ENCODE measurements around the gene NUDC. TPM values are rescaled to one million over a fixed set of nuclear protein-coding genes. Genes with fewer than 3 reads are reported as not detected.

Gene NUDC
- total RNA-seq, 4 donors from 2014 or later: 45.2 to 50.3 (median 46.1) TPM

DNA sequence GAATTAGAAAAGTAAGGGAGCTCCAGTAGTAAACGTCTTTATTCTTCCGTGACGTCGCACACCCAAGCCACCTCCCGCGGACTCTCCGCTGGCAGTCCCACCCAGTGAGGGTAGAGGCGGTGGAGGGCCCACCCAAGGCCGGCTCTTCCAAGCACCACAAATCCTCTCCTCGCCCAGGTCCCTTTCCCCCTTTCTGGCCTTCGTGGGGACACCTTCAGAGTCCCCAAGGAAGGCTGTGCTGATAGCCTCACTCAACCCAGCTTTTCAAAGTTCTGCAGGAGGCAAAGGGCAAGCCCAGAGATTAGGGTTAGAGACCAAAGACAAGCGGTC is 31.1 kb upstream of the NUDC start:
- H3K27ac ChIP-seq: peak overlapping the region; percentile 86 to 95 (median 94)
- peaks cover 10 to 36% (median 17%) of the 10 kb centered on the region in 3 donors for H3K4me1 ChIP-seq
- peaks cover 6 to 81% (median 32%) of the 10 kb centered on the region in 3 donors for H3K36me3 ChIP-seq
- no peak for DNase-seq
- intact Hi-C loops (cut with DNase I): no loop called here
- H3K27me3 ChIP-seq: no peaks in the 10 kb centered on the region
- H3K9me3 ChIP-seq: no peaks in the 10 kb centered on the region
- H3K4me3 ChIP-seq: peak overlapping the region; percentile 68 to 98 (median 91)
- TF ChIP-seq POLR2A (IDR thresholded peaks at IDR 0.05): no peak
- TF ChIP-seq, protein P1, sequence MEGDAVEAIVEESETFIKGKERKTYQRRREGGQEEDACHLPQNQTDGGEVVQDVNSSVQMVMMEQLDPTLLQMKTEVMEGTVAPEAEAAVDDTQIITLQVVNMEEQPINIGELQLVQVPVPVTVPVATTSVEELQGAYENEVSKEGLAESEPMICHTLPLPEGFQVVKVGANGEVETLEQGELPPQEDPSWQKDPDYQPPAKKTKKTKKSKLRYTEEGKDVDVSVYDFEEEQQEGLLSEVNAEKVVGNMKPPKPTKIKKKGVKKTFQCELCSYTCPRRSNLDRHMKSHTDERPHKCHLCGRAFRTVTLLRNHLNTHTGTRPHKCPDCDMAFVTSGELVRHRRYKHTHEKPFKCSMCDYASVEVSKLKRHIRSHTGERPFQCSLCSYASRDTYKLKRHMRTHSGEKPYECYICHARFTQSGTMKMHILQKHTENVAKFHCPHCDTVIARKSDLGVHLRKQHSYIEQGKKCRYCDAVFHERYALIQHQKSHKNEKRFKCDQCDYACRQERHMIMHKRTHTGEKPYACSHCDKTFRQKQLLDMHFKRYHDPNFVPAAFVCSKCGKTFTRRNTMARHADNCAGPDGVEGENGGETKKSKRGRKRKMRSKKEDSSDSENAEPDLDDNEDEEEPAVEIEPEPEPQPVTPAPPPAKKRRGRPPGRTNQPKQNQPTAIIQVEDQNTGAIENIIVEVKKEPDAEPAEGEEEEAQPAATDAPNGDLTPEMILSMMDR (IDR thresholded peaks at IDR 0.05): no peak
- 4 to 5% methylated on average over 9 to 11 of the region's 12 CpGs for WGBS, 2 donors

DNA sequence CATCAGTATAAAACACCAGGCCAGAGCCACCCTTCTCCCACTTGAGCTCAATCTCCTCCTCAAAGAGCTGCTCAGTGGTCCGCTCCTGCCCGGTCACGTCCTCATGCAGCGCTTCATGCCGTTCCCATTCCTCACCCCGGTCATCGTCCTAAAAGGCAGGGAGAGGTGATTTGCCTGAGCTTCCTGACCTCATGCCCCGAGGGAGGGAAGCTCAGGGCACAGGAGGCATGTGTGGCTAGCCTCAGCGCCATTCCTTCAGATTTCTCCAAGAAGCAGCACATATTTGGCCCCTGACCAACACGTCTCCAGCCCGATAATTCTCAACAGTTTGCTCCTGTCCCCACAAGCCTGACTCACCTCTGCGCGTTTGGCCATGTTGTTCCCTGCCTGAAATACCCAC is 27.3 kb upstream of the NUDC start:
- intact Hi-C loops (cut with DNase I): no loop called here
- peaks cover 10 to 75% (median 30%) of the 10 kb centered on the region in 3 donors for H3K36me3 ChIP-seq

DNA sequence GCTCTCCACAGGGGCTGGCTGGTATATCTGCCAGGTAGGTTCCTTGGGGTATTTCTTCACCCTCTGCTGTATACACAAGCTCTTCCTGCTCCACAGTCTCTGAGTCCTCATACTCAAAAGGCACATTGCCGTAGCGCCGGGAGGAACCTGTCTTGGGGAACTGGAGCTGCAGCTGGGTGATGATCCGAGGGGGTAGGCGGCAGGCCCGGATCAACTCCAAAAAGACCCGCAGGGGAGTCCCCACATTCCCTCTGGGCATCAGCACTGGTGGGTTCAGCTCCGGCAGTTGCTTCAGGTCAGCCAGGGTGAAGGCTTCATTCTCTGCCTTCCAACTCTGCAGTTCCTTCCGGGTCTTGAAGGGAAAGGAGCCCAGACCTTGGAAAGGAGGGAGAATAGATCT is 24.2 kb upstream of the NUDC start:
- Histone ChIP-seq H3K27ac (no peak overlapping the region), H3K4me1 (peaks cover 14 to 37% (median 18%) of the 10 kb centered on the region in 3 donors), H3K9me3 (no peaks in the 10 kb centered on the region), H3K27me3 (no peaks in the 10 kb centered on the region), H3K4me3 (no peak overlapping the region), H3K36me3 (peaks cover 10 to 61% (median 30%) of the 10 kb centered on the region in 3 donors)
- intact Hi-C loops (cut with DNase I): no loop called here
- no peak for DNase-seq
- TF ChIP-seq, protein P1 (IDR thresholded peaks at IDR 0.05): no peak
- no peak for TF ChIP-seq POLR2A (IDR thresholded peaks at IDR 0.05)
- 40 to 83% methylated on average over 1 to 2 of the region's 9 CpGs for WGBS, 2 donors

More for the DNA sequence above, 27.3 kb upstream of the NUDC start:
- Histone ChIP-seq H3K4me1 (peaks cover 11 to 37% (median 20%) of the 10 kb centered on the region in 3 donors), H3K4me3 (no peak overlapping the region), H3K27me3 (no peaks in the 10 kb centered on the region), H3K9me3 (no peaks in the 10 kb centered on the region), H3K27ac (no peak overlapping the region)
- WGBS, 2 donors: 55 to 63% methylated on average over 13 of the region's 13 CpGs
- TF ChIP-seq, protein P1 (IDR thresholded peaks at IDR 0.05): no peak
- no peak for TF ChIP-seq POLR2A (IDR thresholded peaks at IDR 0.05)
- DNase-seq: no peak

DNA sequence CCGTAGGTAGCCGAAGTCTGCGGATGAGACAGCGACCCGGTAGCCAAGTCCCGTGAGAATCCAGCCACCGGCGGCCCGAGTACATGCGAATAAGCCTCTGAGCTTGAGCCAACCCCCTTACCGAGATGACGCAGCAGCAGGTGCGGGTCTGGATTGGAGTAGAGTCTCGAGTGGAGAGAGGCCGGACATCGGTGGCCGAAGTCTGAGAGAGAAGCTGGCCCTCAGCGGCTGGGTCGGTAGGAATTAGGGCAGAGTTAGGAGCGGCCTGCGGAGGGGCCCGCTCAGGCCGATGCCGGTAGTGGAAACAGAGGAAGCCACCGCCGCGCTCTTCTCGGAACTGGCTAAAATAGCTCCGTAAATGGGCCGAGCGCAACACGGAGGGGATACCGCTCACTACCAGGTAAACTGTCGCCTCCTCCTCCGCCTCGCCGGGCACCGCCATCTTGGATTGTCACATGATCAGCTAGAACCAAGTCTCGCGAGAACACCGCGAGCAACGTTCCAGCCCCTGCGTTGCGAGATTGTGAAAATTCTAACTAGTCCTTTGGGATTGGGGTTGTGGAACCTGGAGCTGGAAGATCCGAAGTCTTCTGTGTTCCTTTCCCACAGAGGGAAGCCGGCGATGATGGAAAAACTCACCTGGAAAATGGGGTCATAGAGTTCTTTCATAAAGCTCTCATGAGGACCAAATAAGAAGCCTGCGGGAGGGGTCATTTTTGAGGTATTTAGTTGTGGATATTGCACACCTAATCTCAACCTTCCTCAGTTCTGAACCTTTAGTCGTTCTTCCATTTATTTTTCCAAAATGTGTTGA is 21.3 kb upstream of the NUDC start, which contains the start of gene GPATCH3:
Gene GPATCH3, minus strand, starts transcription at position 467 of the 814 bp plus-strand sequence. Its CDS starts 25 bp downstream, at position 442.
- H3K27me3 ChIP-seq: no peaks in the 10 kb centered on the region
- peak within 1 kb of the TSS; percentile 83 to 94 (median 86) for H3K27ac ChIP-seq

More for the DNA sequence above, 21.3 kb upstream of the NUDC start, which contains the start of gene GPATCH3:
- H3K4me3 ChIP-seq: peak within 1 kb of the TSS; percentile 78 to 97 (median 88)
- peaks cover 14 to 30% (median 15%) of the 10 kb centered on the region in 3 donors for H3K4me1 ChIP-seq
- 1 to 2% methylated on average over 22 to 35 of the region's 50 CpGs for WGBS, 2 donors
- TF ChIP-seq POLR2A (IDR thresholded peaks at IDR 0.05): peak in 2 of 4 donors; percentile 28 to 50
- TF ChIP-seq, protein P1 (IDR thresholded peaks at IDR 0.05): peak in 1 of 6 experiments; percentile 12
- H3K9me3 ChIP-seq: no peaks in the 10 kb centered on the region
- peaks cover 5 to 32% (median 14%) of the 10 kb centered on the region in 3 donors for H3K36me3 ChIP-seq
- DNase-seq: peak; percentile 61
- intact Hi-C loops (cut with DNase I): no loop called here
